Measurements from ENCODE around the gene NEU1. TPM values are rescaled to one million over a fixed set of nuclear protein-coding genes. Genes with fewer than 3 reads are reported as not detected.
"Not testable (repeated sequence)": the region's sequence is repeated elsewhere in the genome, so short reads cannot be mapped to it uniquely, and the experiment has no call there.

NEU1 gene
- total RNA-seq, 1 donor from 2014 or later = 74.8 TPM

GRCh38 chr6:31865205-31866118 is 2.8 kb upstream of the NEU1 start:
- H3K27me3 Mint-ChIP-seq (ENCODE audit: unreplicated experiment) = no peaks in the 10 kb centered on the region
- H3K36me3 Mint-ChIP-seq (ENCODE audit: unreplicated experiment) = peaks cover 4% of the 10 kb centered on the region
- H3K27ac Mint-ChIP-seq (ENCODE audit: unreplicated experiment) = no peak overlapping the region
- H3K4me1 Mint-ChIP-seq (ENCODE audit: unreplicated experiment) = peaks cover 19% of the 10 kb centered on the region
- no peak for TF ChIP-seq CTCF (IDR thresholded peaks at IDR 0.05)
- DNase-seq (ENCODE audit: extremely low spot score, unreplicated experiment) = no peak
- H3K4me3 Mint-ChIP-seq (ENCODE audit: unreplicated experiment) = no peak overlapping the region
- no peaks in the 10 kb centered on the region for H3K9me3 Mint-ChIP-seq (ENCODE audit: unreplicated experiment)

- Mint-ChIP-seq H3K27ac (ENCODE audit: unreplicated experiment) (no peak overlapping the region), H3K36me3 (ENCODE audit: unreplicated experiment) (peaks cover 10% of the 10 kb centered on the region), H3K27me3 (ENCODE audit: unreplicated experiment) (no peaks in the 10 kb centered on the region), H3K4me1 (ENCODE audit: unreplicated experiment) (peaks cover 19% of the 10 kb centered on the region), H3K9me3 (ENCODE audit: unreplicated experiment) (no peaks in the 10 kb centered on the region), H3K4me3 (ENCODE audit: unreplicated experiment) (no peak overlapping the region)
- DNase-seq (ENCODE audit: extremely low spot score, unreplicated experiment) = no peak
- TF ChIP-seq CTCF (IDR thresholded peaks at IDR 0.05) = no peak
Measured at GRCh38 chr6:31864818-31865204, 2.2 kb upstream of the NEU1 start.

DNA sequence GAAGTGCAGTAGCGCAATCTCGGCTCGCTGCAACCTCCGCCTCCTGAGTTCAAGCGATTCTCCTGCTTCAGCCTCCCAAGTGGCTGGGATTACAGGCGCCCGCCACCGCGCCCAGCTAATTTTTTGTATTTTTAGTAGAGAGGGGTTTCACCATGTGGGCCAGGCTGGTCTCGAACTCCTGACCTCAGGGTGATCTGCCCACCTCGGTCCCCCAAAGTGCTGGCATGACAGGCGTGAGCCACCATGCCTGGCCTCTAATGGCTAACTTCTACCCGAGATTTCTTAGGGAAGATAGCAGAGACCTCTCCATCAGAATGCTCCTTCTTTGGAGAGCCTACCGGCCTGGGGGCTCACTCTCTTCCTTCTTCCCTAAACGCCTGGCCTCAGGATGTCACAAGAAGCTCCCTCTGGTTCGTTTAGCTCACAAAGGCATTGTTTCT is 1.5 kb upstream of the NEU1 start:
- Mint-ChIP-seq H3K36me3 (ENCODE audit: unreplicated experiment) (peaks cover 15% of the 10 kb centered on the region), H3K27ac (ENCODE audit: unreplicated experiment) (peak overlapping the region; percentile 97), H3K4me1 (ENCODE audit: unreplicated experiment) (peaks cover 19% of the 10 kb centered on the region), H3K4me3 (ENCODE audit: unreplicated experiment) (peak overlapping the region; percentile 97)
- H3K9me3 Mint-ChIP-seq (ENCODE audit: unreplicated experiment); DNase-seq (ENCODE audit: extremely low spot score, unreplicated experiment); H3K27me3 Mint-ChIP-seq (ENCODE audit: unreplicated experiment): not testable (repeated sequence)

DNA sequence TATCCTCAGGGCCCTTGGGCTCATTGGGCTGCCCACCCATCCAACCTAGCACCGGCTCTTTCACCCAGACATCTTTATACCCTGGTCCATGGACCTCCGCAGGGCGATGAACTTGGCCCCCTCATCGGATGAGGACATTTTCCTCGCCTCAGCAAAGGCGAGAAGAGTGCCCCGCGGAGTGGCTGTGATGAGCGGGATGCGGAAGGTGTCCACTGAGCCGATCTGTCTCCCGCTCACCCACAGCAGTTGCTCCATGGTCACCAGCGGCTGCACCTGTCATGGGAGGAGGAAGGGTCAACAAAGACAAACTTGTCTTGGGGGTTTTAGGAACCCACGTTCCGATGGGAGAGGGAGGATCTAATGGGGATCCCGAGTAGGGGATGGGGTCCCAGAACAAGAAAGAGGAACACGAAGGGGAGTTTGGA is 690 bp downstream of the NEU1 start:
- Mint-ChIP-seq H3K4me3 (ENCODE audit: unreplicated experiment) (peak overlapping the region; percentile 97), H3K27ac (ENCODE audit: unreplicated experiment) (peak overlapping the region; percentile 97), H3K27me3 (ENCODE audit: unreplicated experiment) (no peaks in the 10 kb centered on the region), H3K36me3 (ENCODE audit: unreplicated experiment) (peaks cover 28% of the 10 kb centered on the region), H3K9me3 (ENCODE audit: unreplicated experiment) (no peaks in the 10 kb centered on the region), H3K4me1 (ENCODE audit: unreplicated experiment) (peaks cover 19% of the 10 kb centered on the region)
- no peak for DNase-seq (ENCODE audit: extremely low spot score, unreplicated experiment)
- TF ChIP-seq CTCF (IDR thresholded peaks at IDR 0.05) = no peak

DNA sequence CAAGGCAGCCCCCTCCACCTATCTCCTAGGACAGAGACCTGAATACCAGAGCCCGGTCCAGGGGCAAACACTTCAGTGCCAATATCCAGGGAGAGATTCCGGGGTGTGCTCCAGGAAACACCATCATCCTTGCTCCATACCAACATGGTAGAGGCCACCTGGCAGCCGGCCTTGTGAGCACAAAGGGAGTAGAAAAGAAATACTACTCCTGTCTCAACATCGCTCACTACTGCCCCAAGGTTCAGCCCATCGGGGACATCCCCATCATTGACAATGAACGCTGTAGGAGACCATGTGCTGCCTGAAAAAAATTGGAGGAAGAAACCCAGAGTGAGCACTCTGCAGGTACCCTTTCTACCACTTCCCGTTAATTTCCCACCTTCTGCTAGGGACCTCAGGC is 1.5 kb downstream of the NEU1 start:
- H3K4me1 Mint-ChIP-seq (ENCODE audit: unreplicated experiment) = peaks cover 19% of the 10 kb centered on the region
- H3K27ac Mint-ChIP-seq (ENCODE audit: unreplicated experiment) = no peak overlapping the region
- H3K4me3 Mint-ChIP-seq (ENCODE audit: unreplicated experiment) = peak overlapping the region; percentile 97
- no peaks in the 10 kb centered on the region for H3K9me3 Mint-ChIP-seq (ENCODE audit: unreplicated experiment)
- no peaks in the 10 kb centered on the region for H3K27me3 Mint-ChIP-seq (ENCODE audit: unreplicated experiment)
- peaks cover 30% of the 10 kb centered on the region for H3K36me3 Mint-ChIP-seq (ENCODE audit: unreplicated experiment)
- DNase-seq (ENCODE audit: extremely low spot score, unreplicated experiment) = no peak
- TF ChIP-seq CTCF (IDR thresholded peaks at IDR 0.05) = no peak

Data from osteocyte (in vitro differentiated cells).